ENCODE results near the gene CRCP.
"Not testable (repeated sequence)": the region's sequence is repeated elsewhere in the genome, so short reads cannot be mapped to it uniquely, and the experiment has no call there.

The CRCP gene

GRCh38 chr7:66110856-66111255 is 3.8 kb upstream of the CRCP start:
- DNase-seq, result no peak

GRCh38 chr7:66116680-66117420 is 2.2 kb downstream of the CRCP start:
- not testable (repeated sequence) for DNase-seq

- no peak for DNase-seq
Observed at GRCh38 chr7:66118603-66119002, 4.0 kb downstream of the CRCP start.

GRCh38 chr7:66119245-66119850 is 4.7 kb downstream of the CRCP start:
- DNase-seq, result no peak

GRCh38 chr7:66123175-66123528 is 8.5 kb downstream of the CRCP start:
- DNase-seq, result no peak

GRCh38 chr7:66124569-66124861 is 9.9 kb downstream of the CRCP start:
- DNase-seq, result not testable (repeated sequence)

- DNase-seq, result no peak
Observed at GRCh38 chr7:66125052-66125694, 10.5 kb downstream of the CRCP start.

- DNase-seq, result not testable (repeated sequence)
Observed at GRCh38 chr7:66125781-66126352, 11.2 kb downstream of the CRCP start.

GRCh38 chr7:66127172-66127571 is 12.5 kb downstream of the CRCP start:
- DNase-seq, result not testable (repeated sequence)

GRCh38 chr7:66138994-66139752 is 24.5 kb downstream of the CRCP start:
- DNase-seq, result no peak

GRCh38 chr7:66140924-66141323 is 26.3 kb downstream of the CRCP start:
- no peak for DNase-seq

GRCh38 chr7:66142334-66142733 is 27.7 kb downstream of the CRCP start:
- no peak for DNase-seq

GRCh38 chr7:66142996-66143395 is 28.3 kb downstream of the CRCP start:
- DNase-seq, result no peak

GRCh38 chr7:66143876-66144332 is 29.3 kb downstream of the CRCP start:
- no peak for DNase-seq

GRCh38 chr7:66145400-66146104 is 30.9 kb downstream of the CRCP start:
- DNase-seq, result no peak

- DNase-seq, result no peak
Observed at GRCh38 chr7:66146701-66147100, 32.1 kb downstream of the CRCP start.

GRCh38 chr7:66147657-66148056 is 33.0 kb downstream of the CRCP start:
- not testable (repeated sequence) for DNase-seq

- DNase-seq, result no peak
Observed at GRCh38 chr7:66150471-66150870, 35.8 kb downstream of the CRCP start.

- no peak for DNase-seq
Observed at GRCh38 chr7:66152371-66153191, 37.9 kb downstream of the CRCP start.

- DNase-seq, result no peak
Observed at GRCh38 chr7:66153691-66154090, 39.0 kb downstream of the CRCP start.

- not testable (repeated sequence) for DNase-seq
Observed at GRCh38 chr7:66156035-66156434, 41.4 kb downstream of the CRCP start.

- no peak for DNase-seq
Observed at GRCh38 chr7:66157060-66157459, 42.4 kb downstream of the CRCP start.

All from activated T-cell treated with anti-CD3 and anti-CD28 coated beads, Interleukin-2, amount 50 U/mL, for 48 hours (primary cell).